ENCODE data around the gene HOXD3. TPM values are rescaled to one million over a fixed set of nuclear protein-coding genes. Genes with fewer than 3 reads are reported as not detected.

Gene HOXD3
- total RNA-seq, 1 experiment from 2014 or later: not detected

DNA sequence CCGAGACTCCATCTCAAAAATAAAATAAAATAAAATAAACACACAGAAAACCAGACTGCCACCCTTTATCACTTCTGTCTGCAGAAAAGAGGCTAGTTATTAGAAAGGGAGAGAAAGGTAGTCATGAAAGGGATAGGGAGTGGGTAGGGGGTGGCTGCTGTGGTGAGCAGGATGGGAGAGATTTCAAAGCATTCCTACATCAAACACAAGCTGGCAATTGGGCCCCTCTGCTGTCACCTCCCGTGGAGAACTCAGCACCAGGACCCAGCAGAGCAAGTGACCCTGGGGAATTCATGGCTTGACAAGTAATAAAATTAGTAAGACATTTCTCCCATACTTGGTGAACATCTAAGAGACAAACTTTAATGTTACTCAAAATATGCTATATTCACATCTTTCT, 27.6 kb downstream of the HOXD3 start (continued):
- TF ChIP-seq, protein P1, sequence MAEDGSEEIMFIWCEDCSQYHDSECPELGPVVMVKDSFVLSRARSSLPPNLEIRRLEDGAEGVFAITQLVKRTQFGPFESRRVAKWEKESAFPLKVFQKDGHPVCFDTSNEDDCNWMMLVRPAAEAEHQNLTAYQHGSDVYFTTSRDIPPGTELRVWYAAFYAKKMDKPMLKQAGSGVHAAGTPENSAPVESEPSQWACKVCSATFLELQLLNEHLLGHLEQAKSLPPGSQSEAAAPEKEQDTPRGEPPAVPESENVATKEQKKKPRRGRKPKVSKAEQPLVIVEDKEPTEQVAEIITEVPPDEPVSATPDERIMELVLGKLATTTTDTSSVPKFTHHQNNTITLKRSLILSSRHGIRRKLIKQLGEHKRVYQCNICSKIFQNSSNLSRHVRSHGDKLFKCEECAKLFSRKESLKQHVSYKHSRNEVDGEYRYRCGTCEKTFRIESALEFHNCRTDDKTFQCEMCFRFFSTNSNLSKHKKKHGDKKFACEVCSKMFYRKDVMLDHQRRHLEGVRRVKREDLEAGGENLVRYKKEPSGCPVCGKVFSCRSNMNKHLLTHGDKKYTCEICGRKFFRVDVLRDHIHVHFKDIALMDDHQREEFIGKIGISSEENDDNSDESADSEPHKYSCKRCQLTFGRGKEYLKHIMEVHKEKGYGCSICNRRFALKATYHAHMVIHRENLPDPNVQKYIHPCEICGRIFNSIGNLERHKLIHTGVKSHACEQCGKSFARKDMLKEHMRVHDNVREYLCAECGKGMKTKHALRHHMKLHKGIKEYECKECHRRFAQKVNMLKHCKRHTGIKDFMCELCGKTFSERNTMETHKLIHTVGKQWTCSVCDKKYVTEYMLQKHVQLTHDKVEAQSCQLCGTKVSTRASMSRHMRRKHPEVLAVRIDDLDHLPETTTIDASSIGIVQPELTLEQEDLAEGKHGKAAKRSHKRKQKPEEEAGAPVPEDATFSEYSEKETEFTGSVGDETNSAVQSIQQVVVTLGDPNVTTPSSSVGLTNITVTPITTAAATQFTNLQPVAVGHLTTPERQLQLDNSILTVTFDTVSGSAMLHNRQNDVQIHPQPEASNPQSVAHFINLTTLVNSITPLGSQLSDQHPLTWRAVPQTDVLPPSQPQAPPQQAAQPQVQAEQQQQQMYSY (CRISPR knock-in tag; IDR thresholded peaks at IDR 0.05): no peak
- TF ChIP-seq ZNF317 (CRISPR knock-in tag; IDR thresholded peaks at IDR 0.05; ENCODE audit: borderline replicate concordance, low read depth) (no peak), CBFB (CRISPR knock-in tag; IDR thresholded peaks at IDR 0.05; ENCODE audit: low read depth) (no peak)

DNA sequence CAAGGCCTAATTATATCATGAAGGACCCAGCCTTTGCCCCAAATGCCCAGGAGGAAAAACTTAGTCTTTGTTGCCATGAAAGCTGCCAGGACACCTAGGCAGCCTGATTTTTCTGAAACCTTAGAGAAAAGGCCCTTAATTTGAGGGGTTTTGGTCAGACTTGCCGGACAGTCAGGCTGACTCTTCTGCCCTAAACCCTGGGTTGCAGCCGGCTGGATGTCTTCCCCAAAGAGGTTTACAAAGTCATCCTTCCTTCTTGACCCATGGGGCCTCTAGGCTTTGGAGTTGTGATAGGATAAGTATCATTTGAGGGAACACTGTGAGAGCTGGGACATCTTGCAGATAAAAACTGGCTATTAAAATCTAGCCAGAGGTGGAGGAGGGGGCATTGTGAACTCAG, 28.9 kb downstream of the HOXD3 start:
- no peak for TF ChIP-seq ZNF671 (CRISPR knock-in tag; IDR thresholded peaks at IDR 0.05)
- TF ChIP-seq ZBTB21 (CRISPR knock-in tag; IDR thresholded peaks at IDR 0.05; ENCODE audit: borderline replicate concordance): no peak
- TF ChIP-seq ATF1 (CRISPR knock-in tag; IDR thresholded peaks at IDR 0.05): no peak
- TF ChIP-seq ZNF396 (CRISPR knock-in tag; IDR thresholded peaks at IDR 0.05; ENCODE audit: borderline replicate concordance): no peak
- no peak for TF ChIP-seq ZNF121 (CRISPR knock-in tag; IDR thresholded peaks at IDR 0.05)
- TF ChIP-seq TEAD1 (CRISPR knock-in tag; IDR thresholded peaks at IDR 0.05): no peak
- TF ChIP-seq RELA (CRISPR knock-in tag; IDR thresholded peaks at IDR 0.05; ENCODE audit: borderline replicate concordance): no peak
- TF ChIP-seq SMAD3 (CRISPR knock-in tag; IDR thresholded peaks at IDR 0.05; ENCODE audit: borderline replicate concordance): no peak
- Mint-ChIP-seq H3K27me3 (ENCODE audit: low read depth) (peaks cover 98% of the 10 kb centered on the region), H3K36me3 (no peaks in the 10 kb centered on the region), H3K27ac (no peak overlapping the region), H3K4me1 (peaks cover 29% of the 10 kb centered on the region), H3K9me3 (no peaks in the 10 kb centered on the region), H3K4me3 (no peak overlapping the region)
- no peak for ATAC-seq
- ChIA-PET POLR2A (interaction anchor here (1.4 kb wide), 1 partner anchor 10 kb away, joined by 3 read pairs; no protein-coding TSS in a partner anchor), CTCF (interaction anchor here (1.2 to 1.5 kb wide), 2 partner anchors 10 to 368 kb away, joined by 4 to 6 read pairs; no protein-coding TSS in a partner anchor)
- no peak for DNase-seq (ENCODE audit: low spot score)

DNA sequence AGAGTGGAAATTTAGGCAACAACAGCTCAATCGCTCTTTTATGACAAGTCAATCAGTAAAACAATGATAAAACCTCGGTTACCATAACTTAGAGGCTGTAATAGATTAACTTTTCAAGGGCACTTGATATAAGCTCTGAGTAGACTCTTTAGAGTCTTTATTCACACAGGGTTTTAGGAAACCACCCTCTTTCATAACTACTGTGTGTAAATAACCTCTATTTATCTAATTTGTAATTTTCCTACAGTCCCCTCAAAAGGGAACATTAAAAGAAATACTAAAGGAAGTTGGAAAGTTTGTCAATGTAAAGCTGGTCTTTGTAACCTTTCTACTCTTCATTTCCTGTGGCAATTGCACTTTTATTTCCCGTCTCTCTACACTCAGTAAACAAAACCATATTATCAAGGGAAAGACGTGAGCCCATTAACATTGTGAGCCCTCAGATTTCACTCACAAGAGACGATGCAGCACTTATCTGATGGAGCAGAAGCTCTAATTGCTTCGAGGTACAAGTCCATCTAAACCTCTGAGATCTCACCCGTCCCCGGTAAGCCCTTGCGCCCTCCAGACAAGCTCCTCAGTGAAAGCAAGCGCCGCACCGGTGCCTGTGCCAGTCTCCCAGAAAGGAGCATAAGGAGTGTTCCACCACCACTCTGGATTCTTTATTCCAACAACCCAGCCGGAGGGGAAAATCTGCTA, 30.2 kb downstream of the HOXD3 start:
- Mint-ChIP-seq H3K27me3 (ENCODE audit: low read depth) (peaks cover 98% of the 10 kb centered on the region), H3K36me3 (no peaks in the 10 kb centered on the region), H3K4me1 (peaks cover 37% of the 10 kb centered on the region), H3K27ac (no peak overlapping the region), H3K9me3 (no peaks in the 10 kb centered on the region), H3K4me3 (peak overlapping the region; percentile 72)
- DNase-seq (ENCODE audit: low spot score) (peak; percentile 24), ATAC-seq (no peak)
- CTCF ChIA-PET: interaction anchor here (0.7 to 2.0 kb wide), 6 partner anchors 9 to 268 kb away, joined by 3 to 14 read pairs (median 4); partner anchors contain the start of gene HOXD10
- POLR2A ChIA-PET: no interaction called here
- TF ChIP-seq NFATC4 (CRISPR knock-in tag; IDR thresholded peaks at IDR 0.05) (no peak), NR1H2 (CRISPR knock-in tag; IDR thresholded peaks at IDR 0.05) (no peak), GRHL2 (CRISPR knock-in tag; IDR thresholded peaks at IDR 0.05; ENCODE audit: insufficient replicate concordance, severe bottlenecking) (no peak), GTF2I (CRISPR knock-in tag; conservative IDR thresholded peaks at IDR 0.05) (no peak), ZNF396 (CRISPR knock-in tag; IDR thresholded peaks at IDR 0.05; ENCODE audit: borderline replicate concordance) (no peak), CBFB (CRISPR knock-in tag; IDR thresholded peaks at IDR 0.05; ENCODE audit: low read depth) (no peak), TEAD4 (CRISPR knock-in tag; IDR thresholded peaks at IDR 0.05) (no peak)
- TF ChIP-seq, protein P2, sequence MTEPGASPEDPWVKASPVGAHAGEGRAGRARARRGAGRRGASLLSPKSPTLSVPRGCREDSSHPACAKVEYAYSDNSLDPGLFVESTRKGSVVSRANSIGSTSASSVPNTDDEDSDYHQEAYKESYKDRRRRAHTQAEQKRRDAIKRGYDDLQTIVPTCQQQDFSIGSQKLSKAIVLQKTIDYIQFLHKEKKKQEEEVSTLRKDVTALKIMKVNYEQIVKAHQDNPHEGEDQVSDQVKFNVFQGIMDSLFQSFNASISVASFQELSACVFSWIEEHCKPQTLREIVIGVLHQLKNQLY (CRISPR knock-in tag; IDR thresholded peaks at IDR 0.05): no peak
- TF ChIP-seq, protein P3, sequence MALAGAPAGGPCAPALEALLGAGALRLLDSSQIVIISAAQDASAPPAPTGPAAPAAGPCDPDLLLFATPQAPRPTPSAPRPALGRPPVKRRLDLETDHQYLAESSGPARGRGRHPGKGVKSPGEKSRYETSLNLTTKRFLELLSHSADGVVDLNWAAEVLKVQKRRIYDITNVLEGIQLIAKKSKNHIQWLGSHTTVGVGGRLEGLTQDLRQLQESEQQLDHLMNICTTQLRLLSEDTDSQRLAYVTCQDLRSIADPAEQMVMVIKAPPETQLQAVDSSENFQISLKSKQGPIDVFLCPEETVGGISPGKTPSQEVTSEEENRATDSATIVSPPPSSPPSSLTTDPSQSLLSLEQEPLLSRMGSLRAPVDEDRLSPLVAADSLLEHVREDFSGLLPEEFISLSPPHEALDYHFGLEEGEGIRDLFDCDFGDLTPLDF (CRISPR knock-in tag; IDR thresholded peaks at IDR 0.05): no peak
- TF ChIP-seq, protein P4, sequence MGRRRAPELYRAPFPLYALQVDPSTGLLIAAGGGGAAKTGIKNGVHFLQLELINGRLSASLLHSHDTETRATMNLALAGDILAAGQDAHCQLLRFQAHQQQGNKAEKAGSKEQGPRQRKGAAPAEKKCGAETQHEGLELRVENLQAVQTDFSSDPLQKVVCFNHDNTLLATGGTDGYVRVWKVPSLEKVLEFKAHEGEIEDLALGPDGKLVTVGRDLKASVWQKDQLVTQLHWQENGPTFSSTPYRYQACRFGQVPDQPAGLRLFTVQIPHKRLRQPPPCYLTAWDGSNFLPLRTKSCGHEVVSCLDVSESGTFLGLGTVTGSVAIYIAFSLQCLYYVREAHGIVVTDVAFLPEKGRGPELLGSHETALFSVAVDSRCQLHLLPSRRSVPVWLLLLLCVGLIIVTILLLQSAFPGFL (CRISPR knock-in tag; IDR thresholded peaks at IDR 0.05; ENCODE audit: borderline replicate concordance): no peak
- TF ChIP-seq, protein P5, sequence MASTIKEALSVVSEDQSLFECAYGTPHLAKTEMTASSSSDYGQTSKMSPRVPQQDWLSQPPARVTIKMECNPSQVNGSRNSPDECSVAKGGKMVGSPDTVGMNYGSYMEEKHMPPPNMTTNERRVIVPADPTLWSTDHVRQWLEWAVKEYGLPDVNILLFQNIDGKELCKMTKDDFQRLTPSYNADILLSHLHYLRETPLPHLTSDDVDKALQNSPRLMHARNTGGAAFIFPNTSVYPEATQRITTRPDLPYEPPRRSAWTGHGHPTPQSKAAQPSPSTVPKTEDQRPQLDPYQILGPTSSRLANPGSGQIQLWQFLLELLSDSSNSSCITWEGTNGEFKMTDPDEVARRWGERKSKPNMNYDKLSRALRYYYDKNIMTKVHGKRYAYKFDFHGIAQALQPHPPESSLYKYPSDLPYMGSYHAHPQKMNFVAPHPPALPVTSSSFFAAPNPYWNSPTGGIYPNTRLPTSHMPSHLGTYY (CRISPR knock-in tag; IDR thresholded peaks at IDR 0.05): no peak
- TF ChIP-seq, protein P6, sequence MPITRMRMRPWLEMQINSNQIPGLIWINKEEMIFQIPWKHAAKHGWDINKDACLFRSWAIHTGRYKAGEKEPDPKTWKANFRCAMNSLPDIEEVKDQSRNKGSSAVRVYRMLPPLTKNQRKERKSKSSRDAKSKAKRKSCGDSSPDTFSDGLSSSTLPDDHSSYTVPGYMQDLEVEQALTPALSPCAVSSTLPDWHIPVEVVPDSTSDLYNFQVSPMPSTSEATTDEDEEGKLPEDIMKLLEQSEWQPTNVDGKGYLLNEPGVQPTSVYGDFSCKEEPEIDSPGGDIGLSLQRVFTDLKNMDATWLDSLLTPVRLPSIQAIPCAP (CRISPR knock-in tag; IDR thresholded peaks at IDR 0.05): no peak

Measured in WTC11 (cell line).